Measurements from ENCODE around the gene MYO18B.

MYO18B gene

GRCh38 chr22:25902402-25902801, 160.4 kb downstream of the MYO18B start:
- DNase-seq (ENCODE audit: low spot score) = no peak

GRCh38 chr22:25903294-25903693, 161.3 kb downstream of the MYO18B start:
- no peak for DNase-seq (ENCODE audit: low spot score)

GRCh38 chr22:25908212-25908611, 166.2 kb downstream of the MYO18B start:
- DNase-seq (ENCODE audit: low spot score) = no peak

GRCh38 chr22:25908755-25909154, 166.8 kb downstream of the MYO18B start:
- DNase-seq (ENCODE audit: low spot score) = no peak

GRCh38 chr22:25909614-25910387, 167.8 kb downstream of the MYO18B start:
- no peak for DNase-seq (ENCODE audit: low spot score)

GRCh38 chr22:25911243-25911972, 169.4 kb downstream of the MYO18B start:
- no peak for DNase-seq (ENCODE audit: low spot score)

- no peak for DNase-seq (ENCODE audit: low spot score)
These were observed 177.5 kb downstream of the MYO18B start for GRCh38 chr22:25919452-25919851.

- DNase-seq (ENCODE audit: low spot score) = no peak
These were observed 180.2 kb downstream of the MYO18B start for GRCh38 chr22:25922141-25922540.

GRCh38 chr22:25923914-25924313, 181.9 kb downstream of the MYO18B start:
- DNase-seq (ENCODE audit: low spot score) = no peak

- DNase-seq (ENCODE audit: low spot score) = no peak
These were observed 186.1 kb downstream of the MYO18B start for GRCh38 chr22:25928038-25928437.

GRCh38 chr22:25929321-25929878, 187.4 kb downstream of the MYO18B start:
- no peak for DNase-seq (ENCODE audit: low spot score)

- no peak for DNase-seq (ENCODE audit: low spot score)
These were observed 188.1 kb downstream of the MYO18B start for GRCh38 chr22:25930083-25930482.

- DNase-seq (ENCODE audit: low spot score) = no peak
These were observed 188.9 kb downstream of the MYO18B start for GRCh38 chr22:25930788-25931310.

GRCh38 chr22:25933158-25933788, 191.3 kb downstream of the MYO18B start:
- DNase-seq (ENCODE audit: low spot score) = no peak

- no peak for DNase-seq (ENCODE audit: low spot score)
These were observed 193.5 kb downstream of the MYO18B start for GRCh38 chr22:25935266-25936058.

- DNase-seq (ENCODE audit: low spot score) = no peak
These were observed 196.2 kb downstream of the MYO18B start for GRCh38 chr22:25938151-25938550.

- DNase-seq (ENCODE audit: low spot score) = no peak
These were observed 197.4 kb downstream of the MYO18B start for GRCh38 chr22:25939384-25939783.

GRCh38 chr22:25940479-25940878, 198.5 kb downstream of the MYO18B start:
- DNase-seq (ENCODE audit: low spot score) = no peak

GRCh38 chr22:25941365-25941960, 199.5 kb downstream of the MYO18B start:
- no peak for DNase-seq (ENCODE audit: low spot score)

- no peak for DNase-seq (ENCODE audit: low spot score)
These were observed 200.3 kb downstream of the MYO18B start for GRCh38 chr22:25942115-25942855.
